MM.1S (cell line): Measurements from ENCODE around the gene SHMT2.
A peak's percentile ranks its signal among the peaks of the same experiment; 100 is the strongest.

ENCODE experiments used
- DNase-seq: peaks from one replicate; pipeline ENCODE4 v3.0.0-alpha.2; 2015
- H2AFZ ChIP-seq: fragments of 300-600 bp; sonication (generic); 2 replicates; pipeline ENCODE4 v1.6.0; 2016; ENCODE audit warnings: antibody characterized with exemption, low read length
- H3F3A ChIP-seq: fragments of 300-600 bp; sonication (generic); 2 replicates; pipeline ENCODE4 v1.6.1; 2016; ENCODE audit warnings: mild to moderate bottlenecking, antibody characterized with exemption, low read length, moderate library complexity, mixed read lengths; ENCODE audit not compliant: insufficient read depth
- H3K27ac ChIP-seq: fragments of 300-600 bp; sonication (generic); 2 replicates; pipeline ENCODE4 v1.5.1; 2016; ENCODE audit warnings: mild to moderate bottlenecking, low read length
- H3K27me3 ChIP-seq: fragments of 300-600 bp; sonication (generic); replicated peaks from 2 replicates; pipeline ENCODE4 v1.6.0; 2016; ENCODE audit warnings: low read length; ENCODE audit not compliant: insufficient read depth
- H3K36me3 ChIP-seq: fragments of 300-600 bp; sonication (generic); replicated peaks from 2 replicates; pipeline ENCODE4 v1.6.1; 2016; ENCODE audit warnings: mild to moderate bottlenecking, low read length, mixed read lengths; ENCODE audit not compliant: insufficient read depth
- H3K4me1 ChIP-seq: fragments of 300-600 bp; sonication (generic); 2 replicates; pipeline ENCODE4 v1.6.1; 2016; ENCODE audit warnings: low read length, mixed read lengths
- H3K4me2 ChIP-seq: fragments of 300-600 bp; sonication (generic); 2 replicates; pipeline ENCODE4 v1.6.0; 2016; ENCODE audit warnings: low read depth, low read length
- H3K4me3 ChIP-seq: fragments of 300-600 bp; sonication (generic); 2 replicates; pipeline ENCODE4 v1.5.1; 2016; ENCODE audit warnings: low read length, mixed read lengths
- H3K79me2 ChIP-seq: fragments of 300-600 bp; sonication (generic); 2 replicates; pipeline ENCODE4 v1.6.1; 2016; ENCODE audit warnings: mixed run types, low read length, mixed read lengths
- H3K9ac ChIP-seq: fragments of 300-600 bp; sonication (generic); 2 replicates; pipeline ENCODE4 v1.6.1; 2016; ENCODE audit warnings: low read length, mixed read lengths
- H3K9me2 ChIP-seq: fragments of 300-600 bp; sonication (generic); replicated peaks from 2 replicates; pipeline ENCODE4 v1.6.1; 2016; ENCODE audit warnings: mild to moderate bottlenecking, low read length, mixed read lengths; ENCODE audit not compliant: insufficient read depth
- H3K9me3 ChIP-seq: fragments of 300-600 bp; sonication (generic); replicated peaks from 2 replicates; pipeline ENCODE4 v1.6.1; 2016; ENCODE audit warnings: mild to moderate bottlenecking, low read length, mixed read lengths; ENCODE audit not compliant: insufficient read depth
- H4K20me1 ChIP-seq: fragments of 300-600 bp; sonication (generic); 2 replicates; pipeline ENCODE4 v1.6.1; 2016; ENCODE audit warnings: mild to moderate bottlenecking, low read length, moderate library complexity, mixed read lengths; ENCODE audit not compliant: insufficient read depth
- CTCF ChIP-seq: fragments of 300-600 bp; sonication (generic); IDR thresholded peaks from 2 replicates; pipeline ENCODE4 v1.5.1; 2016; ENCODE audit warnings: antibody characterized with exemption, low read length, mixed read lengths
- EZH2 ChIP-seq: fragments of 300-600 bp; sonication (generic); optimal IDR thresholded peaks from 2 replicates; pipeline ENCODE3; 2017; ENCODE audit warnings: low read depth, mild to moderate bottlenecking, antibody characterized with exemption, low read length, mixed read lengths
- EZH2phosphoT487 ChIP-seq: fragments of 300-600 bp; sonication (generic); IDR thresholded peaks from 2 replicates; pipeline ENCODE4 v1.6.1; 2018; ENCODE audit warnings: antibody characterized with exemption, low read length

Gene SHMT2

GRCh38 chr12:57241402-57242310, 12.1 kb downstream of the SHMT2 start:
- Histone ChIP-seq H3K9me3 (no peaks in the 10 kb centered on the region), H3K4me1 (peaks cover 28% of the 10 kb centered on the region), H3K27ac (no peak overlapping the region), H2AFZ (no peak overlapping the region), H3K9ac (no peak overlapping the region), H3K36me3 (no peaks in the 10 kb centered on the region), H3K9me2 (no peaks in the 10 kb centered on the region), H3K4me2 (peak overlapping the region; percentile 97; the same call in 1 of the 2 replicates), H4K20me1 (peaks cover 3% of the 10 kb centered on the region; the same call in 1 of the 2 replicates), H3K79me2 (no peaks in the 10 kb centered on the region), H3K27me3 (peaks cover 42% of the 10 kb centered on the region), H3F3A (peaks cover 39% of the 10 kb centered on the region; the same call in 1 of the 2 replicates), H3K4me3 (peak overlapping the region; percentile 68; the same call in 1 of the 2 replicates)
- DNase-seq = no peak
- TF ChIP-seq CTCF = no peak
- TF ChIP-seq EZH2phosphoT487 = no peak
- TF ChIP-seq EZH2 = peak; percentile 72

GRCh38 chr12:57242329-57242690, 12.8 kb downstream of the SHMT2 start:
- Histone ChIP-seq H3K9ac (no peak overlapping the region), H3F3A (peaks cover 36% of the 10 kb centered on the region; the same call in 1 of the 2 replicates), H3K4me1 (peaks cover 28% of the 10 kb centered on the region), H3K9me3 (no peaks in the 10 kb centered on the region), H3K4me3 (peak overlapping the region; percentile 68), H2AFZ (peak overlapping the region; percentile 66; the same call in 1 of the 2 replicates), H3K27ac (no peak overlapping the region), H3K4me2 (peak overlapping the region; percentile 97), H3K27me3 (peaks cover 42% of the 10 kb centered on the region), H3K36me3 (no peaks in the 10 kb centered on the region), H4K20me1 (peaks cover 3% of the 10 kb centered on the region; the same call in 1 of the 2 replicates), H3K79me2 (no peaks in the 10 kb centered on the region), H3K9me2 (no peaks in the 10 kb centered on the region)
- no peak for TF ChIP-seq EZH2
- TF ChIP-seq CTCF = no peak
- no peak for TF ChIP-seq EZH2phosphoT487
- no peak for DNase-seq

- H3K4me2 ChIP-seq = peak overlapping the region; percentile 97
- no peak overlapping the region for H3K27ac ChIP-seq
- H3K9ac ChIP-seq = peak overlapping the region; percentile 32; the same call in 1 of the 2 replicates
- no peaks in the 10 kb centered on the region for H3K9me2 ChIP-seq
- H3K79me2 ChIP-seq = no peaks in the 10 kb centered on the region
- H4K20me1 ChIP-seq = peaks cover 3% of the 10 kb centered on the region; the same call in 1 of the 2 replicates
- peaks cover 28% of the 10 kb centered on the region for H3K4me1 ChIP-seq
- peak overlapping the region; percentile 66 for H2AFZ ChIP-seq
- H3K27me3 ChIP-seq = peaks cover 38% of the 10 kb centered on the region
- H3K9me3 ChIP-seq = no peaks in the 10 kb centered on the region
- no peak for TF ChIP-seq EZH2phosphoT487
- TF ChIP-seq EZH2 = no peak
- TF ChIP-seq CTCF = peak; percentile 71
- H3K4me3 ChIP-seq = peak overlapping the region; percentile 68
- DNase-seq = peak; percentile 86
- H3F3A ChIP-seq = peaks cover 30% of the 10 kb centered on the region; the same call in 1 of the 2 replicates
- no peaks in the 10 kb centered on the region for H3K36me3 ChIP-seq
Observed at GRCh38 chr12:57242691-57243454, 13.4 kb downstream of the SHMT2 start.
